Endometrium (tissue), 2 donors: ENCODE data around the gene GNAI3.

Source experiments
- FAIRE-seq: peaks from 2 replicates; lab custom pipeline; 2012; peaks lifted over from hg19 to GRCh38; lab: Jason Lieb, UNC
- donor health status: control.
- donor health status: control.

Gene GNAI3

GRCh38 chr1:109548321-109549267, at the start of gene GNAI3:
TSS of gene GNAI3 (plus strand) at chr1:109548615. CDS start at chr1:109548721, 106 bp downstream.
- peak; percentile 62 for FAIRE-seq

GRCh38 chr1:109499081-109499480, 49.3 kb upstream of the GNAI3 start:
- no peak for FAIRE-seq

GRCh38 chr1:109499661-109500536, 48.5 kb upstream of the GNAI3 start:
- FAIRE-seq, result no peak

- no peak for FAIRE-seq
These were observed 47.5 kb upstream of the GNAI3 start for GRCh38 chr1:109500941-109501381.

GRCh38 chr1:109501644-109502363, 46.6 kb upstream of the GNAI3 start:
- no peak for FAIRE-seq

GRCh38 chr1:109502364-109502851, 46.0 kb upstream of the GNAI3 start:
- no peak for FAIRE-seq

- FAIRE-seq, result no peak
These were observed 44.5 kb upstream of the GNAI3 start for GRCh38 chr1:109503935-109504334.

- FAIRE-seq, result no peak
These were observed 43.4 kb upstream of the GNAI3 start for GRCh38 chr1:109504974-109505373.

- no peak for FAIRE-seq
These were observed 40.2 kb upstream of the GNAI3 start for GRCh38 chr1:109508001-109508872.

GRCh38 chr1:109508873-109509175, 39.6 kb upstream of the GNAI3 start:
- no peak for FAIRE-seq

- FAIRE-seq, result no peak
These were observed 39.0 kb upstream of the GNAI3 start, which contains the start of gene AMIGO1 for GRCh38 chr1:109509176-109510134. TSS of gene AMIGO1 (minus strand) at chr1:109509727. CDS start at chr1:109508912, 815 bp downstream.

GRCh38 chr1:109513110-109513710, 35.2 kb upstream of the GNAI3 start:
- FAIRE-seq, result no peak

- FAIRE-seq, result no peak
These were observed 33.6 kb upstream of the GNAI3 start for GRCh38 chr1:109514846-109515245.

GRCh38 chr1:109516872-109517271, 31.5 kb upstream of the GNAI3 start:
- no peak for FAIRE-seq

- FAIRE-seq, result no peak
These were observed 31.1 kb upstream of the GNAI3 start for GRCh38 chr1:109517337-109517736.

- no peak for FAIRE-seq
These were observed 27.1 kb upstream of the GNAI3 start for GRCh38 chr1:109521002-109521951.

GRCh38 chr1:109522026-109522425, 26.4 kb upstream of the GNAI3 start:
- FAIRE-seq, result no peak

GRCh38 chr1:109523706-109524105, 24.7 kb upstream of the GNAI3 start:
- FAIRE-seq, result no peak
